Measurements from ENCODE around the gene ENGASE.
"Not testable (repeated sequence)": the region's sequence is repeated elsewhere in the genome, so short reads cannot be mapped to it uniquely, and the experiment has no call there.

ENGASE gene

DNA sequence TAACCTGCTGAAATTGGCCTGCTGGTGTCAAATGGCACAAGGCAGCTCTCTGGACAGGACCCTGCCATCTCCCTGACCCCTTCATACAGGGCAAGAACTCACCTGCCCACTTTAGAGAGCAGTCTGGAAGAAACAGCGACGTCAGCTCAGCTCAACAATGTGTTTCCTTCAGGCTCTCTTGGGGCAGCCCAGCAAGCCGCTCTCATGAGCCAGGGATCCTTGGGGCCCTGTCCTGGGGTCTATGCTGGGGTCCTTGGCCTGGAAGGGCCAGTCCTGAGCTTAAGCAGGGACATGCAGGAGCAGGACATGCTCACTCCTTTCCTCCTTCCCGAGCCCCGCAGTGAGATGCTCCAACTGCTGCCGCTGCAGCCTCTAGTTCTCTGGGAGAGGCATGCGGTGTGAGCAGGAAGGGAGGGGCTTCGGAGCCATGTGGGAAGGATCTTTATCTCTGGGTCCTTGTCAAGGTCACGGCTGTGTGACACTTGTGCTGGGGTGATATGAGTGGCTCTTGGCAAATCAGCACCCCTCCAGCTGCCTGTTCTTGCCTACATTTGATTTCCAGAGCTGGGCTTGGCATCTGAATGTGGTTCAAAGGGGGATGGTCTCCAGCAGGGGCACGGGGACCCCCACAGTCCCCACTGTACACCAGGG, 47.2 kb upstream of the ENGASE start:
- Histone ChIP-seq H3K9ac (no peak overlapping the region), H3K4me3 (ENCODE audit: low read depth, low read length) (peak overlapping the region; percentile 70)

DNA sequence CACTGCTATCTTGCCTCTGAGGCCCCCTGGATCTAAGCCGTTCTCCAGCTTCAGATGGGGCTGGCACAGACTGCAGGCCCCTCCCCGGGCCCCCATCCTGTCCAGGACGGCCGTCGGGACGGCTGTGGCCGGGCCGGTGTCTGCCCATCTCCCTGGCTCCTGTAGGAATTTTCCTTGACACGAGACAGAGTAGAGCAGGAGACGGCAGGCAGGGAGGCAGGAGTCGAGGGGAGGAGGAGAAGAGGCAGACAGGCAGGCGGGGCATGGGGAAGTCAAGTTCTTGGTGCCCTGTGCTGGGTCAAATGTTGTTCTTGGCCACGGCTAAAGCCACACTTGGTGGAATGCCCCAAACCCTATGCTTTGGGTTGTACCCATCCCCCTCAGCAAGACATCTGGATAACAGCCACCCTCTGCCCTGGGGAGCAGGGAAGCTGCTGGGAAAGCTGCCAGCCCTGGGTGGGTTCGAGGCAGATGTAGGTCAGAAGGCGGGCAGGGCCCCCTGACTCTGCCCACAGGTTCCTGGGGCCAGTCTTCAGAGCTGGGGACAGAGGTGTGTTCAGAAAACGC, 46.6 kb upstream of the ENGASE start:
- Histone ChIP-seq H3K4me1 (peaks cover 38% of the 10 kb centered on the region), H3K4me3 (ENCODE audit: low read depth, low read length) (peak overlapping the region; percentile 70), H3K9ac (no peak overlapping the region), H3K4me2 (ENCODE audit: low read length) (peak overlapping the region; percentile 60), H3K36me3 (ENCODE audit: control insufficient read depth, insufficient read depth, low read length) (no peaks in the 10 kb centered on the region), H3K79me2 (no peaks in the 10 kb centered on the region), H3K27ac (peak overlapping the region; percentile 97), H3K9me3 (ENCODE audit: control insufficient read depth, low read length) (no peaks in the 10 kb centered on the region), H2AFZ (peak overlapping the region; percentile 68), H3K27me3 (ENCODE audit: control insufficient read depth, insufficient read depth, low read length) (no peaks in the 10 kb centered on the region)
- TF ChIP-seq, protein P1, sequence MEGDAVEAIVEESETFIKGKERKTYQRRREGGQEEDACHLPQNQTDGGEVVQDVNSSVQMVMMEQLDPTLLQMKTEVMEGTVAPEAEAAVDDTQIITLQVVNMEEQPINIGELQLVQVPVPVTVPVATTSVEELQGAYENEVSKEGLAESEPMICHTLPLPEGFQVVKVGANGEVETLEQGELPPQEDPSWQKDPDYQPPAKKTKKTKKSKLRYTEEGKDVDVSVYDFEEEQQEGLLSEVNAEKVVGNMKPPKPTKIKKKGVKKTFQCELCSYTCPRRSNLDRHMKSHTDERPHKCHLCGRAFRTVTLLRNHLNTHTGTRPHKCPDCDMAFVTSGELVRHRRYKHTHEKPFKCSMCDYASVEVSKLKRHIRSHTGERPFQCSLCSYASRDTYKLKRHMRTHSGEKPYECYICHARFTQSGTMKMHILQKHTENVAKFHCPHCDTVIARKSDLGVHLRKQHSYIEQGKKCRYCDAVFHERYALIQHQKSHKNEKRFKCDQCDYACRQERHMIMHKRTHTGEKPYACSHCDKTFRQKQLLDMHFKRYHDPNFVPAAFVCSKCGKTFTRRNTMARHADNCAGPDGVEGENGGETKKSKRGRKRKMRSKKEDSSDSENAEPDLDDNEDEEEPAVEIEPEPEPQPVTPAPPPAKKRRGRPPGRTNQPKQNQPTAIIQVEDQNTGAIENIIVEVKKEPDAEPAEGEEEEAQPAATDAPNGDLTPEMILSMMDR (IDR thresholded peaks at IDR 0.05) = no peak

More for the DNA sequence above, 47.2 kb upstream of the ENGASE start:
- peak overlapping the region; percentile 68 for H2AFZ ChIP-seq
- H3K4me2 ChIP-seq (ENCODE audit: low read length) = peak overlapping the region; percentile 60
- no peaks in the 10 kb centered on the region for H3K79me2 ChIP-seq
- no peaks in the 10 kb centered on the region for H3K27me3 ChIP-seq (ENCODE audit: control insufficient read depth, insufficient read depth, low read length)
- TF ChIP-seq, protein P1 (IDR thresholded peaks at IDR 0.05) = no peak
- peaks cover 38% of the 10 kb centered on the region for H3K4me1 ChIP-seq
- peak overlapping the region; percentile 97 for H3K27ac ChIP-seq
- no peaks in the 10 kb centered on the region for H3K9me3 ChIP-seq (ENCODE audit: control insufficient read depth, low read length)
- no peaks in the 10 kb centered on the region for H3K36me3 ChIP-seq (ENCODE audit: control insufficient read depth, insufficient read depth, low read length)

DNA sequence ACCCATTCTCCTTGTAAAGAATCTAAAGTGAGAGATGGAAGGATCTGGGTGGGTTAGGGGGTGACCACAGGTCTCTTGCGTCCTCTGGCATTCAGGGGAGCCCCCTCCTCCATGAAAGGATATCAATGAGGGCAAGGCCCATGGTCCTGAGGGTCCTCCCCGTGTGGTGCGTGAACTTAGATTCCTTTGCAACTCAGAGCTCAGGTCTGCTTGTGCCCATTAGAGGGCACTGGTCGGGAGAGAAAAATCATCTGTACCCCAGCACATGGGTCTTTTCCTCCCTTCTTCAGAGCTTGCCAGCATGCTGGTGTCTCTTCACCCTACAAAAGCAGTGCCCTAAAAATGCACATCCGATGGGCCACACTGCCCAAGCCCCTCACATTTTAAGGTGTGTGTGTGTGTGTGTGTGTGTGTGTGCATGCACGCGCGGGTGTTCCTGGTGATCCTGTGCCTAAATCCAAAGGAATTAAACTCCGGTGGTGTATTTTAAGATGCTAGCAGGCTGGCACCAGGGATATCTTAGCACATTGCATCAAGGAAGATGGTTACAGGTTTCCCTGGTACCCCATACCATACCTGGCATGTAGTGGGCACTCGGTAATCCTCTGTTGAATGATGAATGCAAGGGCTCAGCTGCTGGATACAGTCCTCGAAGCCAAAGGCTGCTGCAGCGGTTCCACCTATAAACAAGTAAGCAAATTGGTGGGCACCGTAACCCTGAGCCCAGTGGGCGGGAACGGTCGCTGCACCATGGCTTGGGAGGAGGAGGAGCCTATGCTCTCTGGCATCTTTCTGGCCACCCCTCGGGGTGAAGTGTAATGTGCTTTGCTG, 45.9 kb upstream of the ENGASE start:
- no peak overlapping the region for H3K4me3 ChIP-seq (ENCODE audit: low read depth, low read length)
- H3K4me1 ChIP-seq = peaks cover 34% of the 10 kb centered on the region
- H3K9me3 ChIP-seq (ENCODE audit: control insufficient read depth, low read length) = no peaks in the 10 kb centered on the region
- TF ChIP-seq, protein P1 (IDR thresholded peaks at IDR 0.05) = no peak
- no peaks in the 10 kb centered on the region for H3K27me3 ChIP-seq (ENCODE audit: control insufficient read depth, insufficient read depth, low read length)
- no peak overlapping the region for H3K9ac ChIP-seq
- H2AFZ ChIP-seq = peak overlapping the region; percentile 68
- no peaks in the 10 kb centered on the region for H3K36me3 ChIP-seq (ENCODE audit: control insufficient read depth, insufficient read depth, low read length)
- peak overlapping the region; percentile 97 for H3K27ac ChIP-seq
- no peaks in the 10 kb centered on the region for H3K79me2 ChIP-seq
- no peak overlapping the region for H3K4me2 ChIP-seq (ENCODE audit: low read length)

DNA sequence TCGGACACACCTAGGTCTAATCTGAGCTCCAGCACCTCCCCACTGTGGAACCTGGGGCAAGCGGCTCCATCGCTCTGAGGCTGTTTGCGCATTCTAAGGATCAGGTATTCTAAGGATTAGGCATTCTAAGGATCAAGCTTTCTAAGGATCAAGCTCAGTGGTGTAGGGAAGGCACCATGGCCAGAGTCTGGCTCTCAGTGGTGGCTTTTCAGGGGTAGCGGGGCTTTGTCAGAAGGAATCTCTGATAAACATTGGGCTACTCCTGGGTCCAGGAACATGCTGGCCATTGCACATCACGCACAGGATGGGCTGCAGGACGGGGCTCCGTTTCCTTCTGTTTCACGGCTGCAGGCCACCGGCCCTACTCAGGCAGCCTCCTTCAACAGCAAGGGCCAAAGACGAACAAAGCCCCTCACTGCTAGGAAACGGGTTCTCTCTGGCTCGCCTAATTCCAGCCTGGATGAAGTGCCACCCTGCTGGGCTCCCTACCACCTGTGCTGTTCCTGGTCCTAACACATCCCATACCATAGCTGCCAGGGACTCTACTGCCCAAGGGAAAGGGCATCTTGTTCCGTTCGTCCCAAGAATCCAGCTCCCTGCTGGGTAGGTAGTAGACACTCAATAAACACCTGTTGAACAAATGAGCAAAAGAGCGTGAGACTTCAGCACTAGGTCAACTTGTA, 45.2 kb upstream of the ENGASE start:
- no peak overlapping the region for H3K27ac ChIP-seq
- no peaks in the 10 kb centered on the region for H3K9me3 ChIP-seq (ENCODE audit: control insufficient read depth, low read length)
- H3K79me2 ChIP-seq = no peaks in the 10 kb centered on the region
- peaks cover 32% of the 10 kb centered on the region for H3K4me1 ChIP-seq
- no peaks in the 10 kb centered on the region for H3K27me3 ChIP-seq (ENCODE audit: control insufficient read depth, insufficient read depth, low read length)
- no peak overlapping the region for H3K4me3 ChIP-seq (ENCODE audit: low read depth, low read length)
- TF ChIP-seq, protein P1 (IDR thresholded peaks at IDR 0.05) = no peak
- H3K36me3 ChIP-seq (ENCODE audit: control insufficient read depth, insufficient read depth, low read length) = no peaks in the 10 kb centered on the region
- no peak overlapping the region for H3K4me2 ChIP-seq (ENCODE audit: low read length)
- H3K9ac ChIP-seq = no peak overlapping the region
- no peak overlapping the region for H2AFZ ChIP-seq

DNA sequence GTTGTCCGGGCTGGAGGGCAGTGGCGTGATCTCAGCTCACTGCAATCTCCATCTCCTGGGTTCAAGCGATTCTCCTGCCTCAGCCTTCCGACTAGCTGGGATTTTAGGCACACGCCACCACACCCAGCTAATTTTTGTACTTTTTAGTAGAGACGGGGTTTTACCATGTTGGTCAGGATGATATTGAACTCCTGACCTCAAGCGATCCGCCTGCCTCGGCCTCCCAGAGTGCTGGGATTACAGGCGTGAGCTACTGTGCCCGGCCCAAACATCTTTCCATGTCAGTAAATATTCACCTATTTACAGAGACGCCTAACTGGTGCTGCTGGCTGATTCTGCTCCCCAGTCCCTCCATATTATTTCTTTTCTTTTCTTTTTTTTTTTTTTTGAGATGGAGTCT, 44.0 kb upstream of the ENGASE start:
- H3K27ac ChIP-seq; H3K4me3 ChIP-seq (ENCODE audit: low read depth, low read length); H3K36me3 ChIP-seq (ENCODE audit: control insufficient read depth, insufficient read depth, low read length); H3K27me3 ChIP-seq (ENCODE audit: control insufficient read depth, insufficient read depth, low read length); H3K9me3 ChIP-seq (ENCODE audit: control insufficient read depth, low read length); H3K79me2 ChIP-seq; H3K9ac ChIP-seq; H3K4me2 ChIP-seq (ENCODE audit: low read length); H2AFZ ChIP-seq: not testable (repeated sequence)
- H3K4me1 ChIP-seq = peaks cover 25% of the 10 kb centered on the region
